HG03025 (cell line): Measurements from ENCODE around the gene CFP.
"Not testable (repeated sequence)": the region's sequence is repeated elsewhere in the genome, so short reads cannot be mapped to it uniquely, and the experiment has no call there.

Experiments
- ATAC-seq: cut with Tn5 transposase; IDR thresholded peaks from one replicate; pipeline ENCODE4 v1.9.1; 2021; ENCODE audit warnings: mild to moderate bottlenecking, moderate library complexity; ENCODE audit not compliant: unreplicated experiment, low FRiP score

Gene CFP

GRCh38 chrX:47608130-47608810 lies 21.5 kb downstream of the CFP start:
- no peak for ATAC-seq

GRCh38 chrX:47607091-47607490 lies 22.6 kb downstream of the CFP start:
- no peak for ATAC-seq

GRCh38 chrX:47605024-47605423 lies 24.7 kb downstream of the CFP start:
- ATAC-seq = no peak

- not testable (repeated sequence) for ATAC-seq
Measured at GRCh38 chrX:47603125-47603524, 26.6 kb downstream of the CFP start.

GRCh38 chrX:47597222-47597621 lies 32.5 kb downstream of the CFP start:
- no peak for ATAC-seq

- ATAC-seq = no peak
Measured at GRCh38 chrX:47596256-47596655, 33.5 kb downstream of the CFP start.

GRCh38 chrX:47595716-47596251 lies 33.9 kb downstream of the CFP start:
- no peak for ATAC-seq

- ATAC-seq = no peak
Measured at GRCh38 chrX:47593522-47593921, 36.2 kb downstream of the CFP start.

- ATAC-seq = no peak
Measured at GRCh38 chrX:47590984-47591383, 38.7 kb downstream of the CFP start.

GRCh38 chrX:47587906-47588735 lies 41.6 kb downstream of the CFP start:
- ATAC-seq = no peak

GRCh38 chrX:47587091-47587891 lies 42.4 kb downstream of the CFP start:
- ATAC-seq = no peak

GRCh38 chrX:47586043-47586787 lies 43.5 kb downstream of the CFP start:
- ATAC-seq = no peak

GRCh38 chrX:47585273-47585672 lies 44.5 kb downstream of the CFP start:
- ATAC-seq = no peak

GRCh38 chrX:47584714-47585113 lies 45.0 kb downstream of the CFP start:
- ATAC-seq = no peak

- no peak for ATAC-seq
Measured at GRCh38 chrX:47583240-47583861, 46.4 kb downstream of the CFP start.

GRCh38 chrX:47581731-47582647 lies 47.7 kb downstream of the CFP start, which contains the start of gene TIMP1:
TSS of gene TIMP1 (plus strand) at chrX:47582436. CDS start at chrX:47583416, 980 bp downstream.
- peak; percentile 69 for ATAC-seq

GRCh38 chrX:47579537-47579936 lies 50.2 kb downstream of the CFP start:
- no peak for ATAC-seq

GRCh38 chrX:47578692-47579091 lies 51.0 kb downstream of the CFP start:
- no peak for ATAC-seq

- ATAC-seq = no peak
Measured at GRCh38 chrX:47577901-47578300, 51.8 kb downstream of the CFP start.
